GM10266 (cell line): ENCODE results near the gene GATAD2B.

ENCODE experiments used
- DNase-seq: peaks from one replicate; pipeline ENCODE4 v3.0.0; 2012; ENCODE audit errors: extremely low spot score
- CTCF ChIP-seq: IDR thresholded peaks from 2 replicates; pipeline ENCODE4 v1.5.1; 2012; ENCODE audit warnings: mild to moderate bottlenecking, low read depth; ENCODE audit not compliant: control insufficient read depth, insufficient read depth; ENCODE audit errors: missing control alignments

GATAD2B gene

GRCh38 chr1:153936011-153936802, 13.4 kb upstream of the GATAD2B start:
- no peak for DNase-seq
- no peak for TF ChIP-seq CTCF

- no peak for DNase-seq
- TF ChIP-seq CTCF: no peak
Measured at GRCh38 chr1:153934746-153935145, 12.0 kb upstream of the GATAD2B start.

GRCh38 chr1:153933955-153934354, 11.2 kb upstream of the GATAD2B start:
- TF ChIP-seq CTCF: no peak
- DNase-seq: no peak

GRCh38 chr1:153933430-153933829, 10.7 kb upstream of the GATAD2B start:
- TF ChIP-seq CTCF: no peak
- no peak for DNase-seq

- no peak for DNase-seq
- TF ChIP-seq CTCF: no peak
Measured at GRCh38 chr1:153932156-153933131, 9.7 kb upstream of the GATAD2B start.

GRCh38 chr1:153929981-153930948, 7.5 kb upstream of the GATAD2B start:
- no peak for TF ChIP-seq CTCF
- DNase-seq: no peak
